ENCODE results near the gene TSPAN1.

DNA sequence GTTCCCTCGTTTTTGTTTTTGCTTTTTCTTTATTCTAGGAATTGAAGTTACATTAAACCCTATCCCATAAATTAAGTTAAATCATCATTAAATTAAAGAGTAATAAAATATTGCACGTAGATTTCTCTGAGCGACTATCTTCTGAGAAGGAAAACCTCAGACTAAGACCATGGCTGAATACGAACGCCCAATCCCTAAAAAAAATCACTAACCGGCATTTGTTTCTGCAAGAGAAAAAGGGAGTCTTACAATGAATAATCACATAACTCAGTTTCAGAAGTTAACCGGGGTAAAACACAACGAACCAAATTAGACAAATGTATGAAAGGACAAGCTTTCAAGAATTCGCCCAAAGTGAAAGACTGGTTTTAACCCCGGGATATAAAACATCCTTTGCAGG, 43.8 kb upstream of the TSPAN1 start:
- TF ChIP-seq POLR2A (IDR thresholded peaks at IDR 0.05), result no peak
- TF ChIP-seq, protein P1, sequence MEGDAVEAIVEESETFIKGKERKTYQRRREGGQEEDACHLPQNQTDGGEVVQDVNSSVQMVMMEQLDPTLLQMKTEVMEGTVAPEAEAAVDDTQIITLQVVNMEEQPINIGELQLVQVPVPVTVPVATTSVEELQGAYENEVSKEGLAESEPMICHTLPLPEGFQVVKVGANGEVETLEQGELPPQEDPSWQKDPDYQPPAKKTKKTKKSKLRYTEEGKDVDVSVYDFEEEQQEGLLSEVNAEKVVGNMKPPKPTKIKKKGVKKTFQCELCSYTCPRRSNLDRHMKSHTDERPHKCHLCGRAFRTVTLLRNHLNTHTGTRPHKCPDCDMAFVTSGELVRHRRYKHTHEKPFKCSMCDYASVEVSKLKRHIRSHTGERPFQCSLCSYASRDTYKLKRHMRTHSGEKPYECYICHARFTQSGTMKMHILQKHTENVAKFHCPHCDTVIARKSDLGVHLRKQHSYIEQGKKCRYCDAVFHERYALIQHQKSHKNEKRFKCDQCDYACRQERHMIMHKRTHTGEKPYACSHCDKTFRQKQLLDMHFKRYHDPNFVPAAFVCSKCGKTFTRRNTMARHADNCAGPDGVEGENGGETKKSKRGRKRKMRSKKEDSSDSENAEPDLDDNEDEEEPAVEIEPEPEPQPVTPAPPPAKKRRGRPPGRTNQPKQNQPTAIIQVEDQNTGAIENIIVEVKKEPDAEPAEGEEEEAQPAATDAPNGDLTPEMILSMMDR (IDR thresholded peaks at IDR 0.05), result no peak
